HG03342 (cell line): ENCODE data around the gene RUNDC3A.
"Not testable (repeated sequence)": the region's sequence is repeated elsewhere in the genome, so short reads cannot be mapped to it uniquely, and the experiment has no call there.

Experiments
- ATAC-seq: cut with Tn5 transposase; IDR thresholded peaks from one replicate; pipeline ENCODE4 v1.9.1; 2021; ENCODE audit warnings: mild to moderate bottlenecking, moderate library complexity; ENCODE audit not compliant: unreplicated experiment

RUNDC3A gene

DNA sequence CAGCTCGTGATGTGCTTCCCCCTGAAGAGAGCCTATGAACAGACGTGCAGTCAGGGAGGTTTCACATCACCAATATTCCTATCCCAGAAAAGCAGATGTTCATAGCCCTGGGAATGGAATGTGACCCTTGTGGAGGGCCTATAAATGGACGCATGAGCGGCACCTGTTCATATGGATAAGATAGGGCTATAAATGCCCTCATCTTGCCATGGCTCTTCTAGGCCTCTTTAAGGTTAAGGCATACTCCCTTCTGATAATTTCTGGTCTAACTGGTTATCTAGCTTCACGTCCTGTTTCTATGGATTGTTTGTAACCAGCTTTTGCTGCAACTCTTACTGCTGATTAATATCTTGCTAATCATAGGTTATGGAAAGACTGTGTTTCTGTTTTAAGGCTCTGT, 32.2 kb downstream of the RUNDC3A start:
- not testable (repeated sequence) for ATAC-seq

- no peak for ATAC-seq
These were observed 35.3 kb downstream of the RUNDC3A start for GRCh38 chr17:44343510-44344209.

DNA sequence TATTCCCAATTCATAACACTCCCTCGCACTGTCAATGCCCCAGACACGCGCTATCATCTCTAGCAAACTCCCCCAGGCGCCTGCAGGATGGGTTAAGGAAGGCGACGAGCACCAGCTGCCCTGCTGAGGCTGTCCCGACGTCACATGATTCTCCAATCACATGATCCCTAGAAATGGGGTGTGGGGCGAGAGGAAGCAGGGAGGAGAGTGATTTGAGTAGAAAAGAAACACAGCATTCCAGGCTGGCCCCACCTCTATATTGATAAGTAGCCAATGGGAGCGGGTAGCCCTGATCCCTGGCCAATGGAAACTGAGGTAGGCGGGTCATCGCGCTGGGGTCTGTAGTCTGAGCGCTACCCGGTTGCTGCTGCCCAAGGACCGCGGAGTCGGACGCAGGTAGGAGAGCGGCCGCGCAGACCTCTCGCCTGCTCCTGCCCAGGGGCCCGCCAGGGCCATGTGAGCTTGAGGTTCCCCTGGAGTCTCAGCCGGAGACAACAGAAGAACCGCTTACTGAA, 36.6 kb downstream of the RUNDC3A start, which contains the start of gene GRN:
Gene GRN, plus strand, starts transcription at position 364 of the 515 bp plus-strand sequence. CDS start 3,863 bp downstream, outside the sequence.
- ATAC-seq: peak; percentile 57

- ATAC-seq: no peak
These were observed 37.1 kb downstream of the RUNDC3A start for GRCh38 chr17:44345454-44346026.

GRCh38 chr17:44346064-44346844, 37.9 kb downstream of the RUNDC3A start:
- no peak for ATAC-seq

DNA sequence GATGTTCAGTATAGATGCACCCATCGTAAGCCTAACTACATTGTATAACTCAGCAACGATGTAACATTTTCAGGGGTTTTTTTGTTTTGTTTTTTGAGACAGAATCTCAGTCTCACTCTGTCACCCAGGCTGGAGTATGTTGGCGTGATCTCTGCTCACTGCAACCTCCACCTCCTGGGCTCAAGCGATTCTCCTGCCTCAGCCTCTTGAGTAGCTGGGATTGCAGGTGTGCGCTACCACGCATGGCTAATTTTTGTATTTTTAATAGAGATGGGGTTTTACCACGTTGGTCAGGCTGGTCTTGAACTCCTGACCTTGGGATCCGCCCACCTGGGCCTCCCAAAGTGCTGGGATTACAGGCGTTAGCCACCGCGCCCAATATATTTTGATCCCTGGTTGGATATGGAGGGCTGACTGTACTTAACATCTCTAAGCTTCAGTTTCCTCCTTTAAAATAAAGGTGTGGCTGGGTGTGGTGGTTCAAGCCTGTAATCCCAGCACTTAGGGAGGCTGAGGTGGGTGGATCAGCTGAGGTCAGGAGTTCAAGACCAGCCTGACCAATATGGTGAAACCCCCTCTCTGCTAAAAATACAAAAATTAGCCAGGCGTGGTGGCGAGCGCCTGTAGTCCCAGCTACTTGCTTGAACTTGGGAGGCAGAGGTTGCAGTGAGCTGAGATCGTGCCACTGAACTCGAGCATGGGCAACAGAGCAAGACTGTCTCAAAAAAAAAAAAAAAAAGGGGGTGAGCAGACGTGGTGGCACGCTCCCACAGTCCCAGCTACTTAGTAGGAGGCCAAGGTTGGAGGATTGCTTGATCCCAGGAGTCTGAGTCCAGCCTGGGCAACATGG, 39.0 kb downstream of the RUNDC3A start:
- not testable (repeated sequence) for ATAC-seq

GRCh38 chr17:44348234-44348987, 40.0 kb downstream of the RUNDC3A start:
- peak; percentile 39 for ATAC-seq

- ATAC-seq: no peak
These were observed 40.6 kb downstream of the RUNDC3A start for GRCh38 chr17:44348988-44349364.

- ATAC-seq: no peak
These were observed 41.2 kb downstream of the RUNDC3A start for GRCh38 chr17:44349553-44350070.

DNA sequence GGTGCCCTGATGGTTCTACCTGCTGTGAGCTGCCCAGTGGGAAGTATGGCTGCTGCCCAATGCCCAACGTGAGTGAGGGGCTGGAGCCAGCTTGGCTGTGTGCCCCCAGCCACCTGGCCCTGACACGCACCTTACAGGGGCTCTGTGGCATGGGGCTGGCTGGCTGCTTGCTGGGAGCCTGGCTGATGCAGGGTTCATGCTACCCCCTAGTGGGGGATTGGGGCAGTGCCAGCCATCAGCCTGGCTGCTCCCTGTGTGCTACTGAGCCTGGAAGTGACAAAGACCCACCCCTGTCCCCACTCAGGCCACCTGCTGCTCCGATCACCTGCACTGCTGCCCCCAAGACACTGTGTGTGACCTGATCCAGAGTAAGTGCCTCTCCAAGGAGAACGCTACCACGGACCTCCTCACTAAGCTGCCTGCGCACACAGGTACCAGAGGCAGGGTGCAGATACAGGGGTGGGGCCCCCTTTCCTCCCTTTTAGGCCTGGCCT, 42.4 kb downstream of the RUNDC3A start:
- ATAC-seq: no peak

- no peak for ATAC-seq
These were observed 43.1 kb downstream of the RUNDC3A start for GRCh38 chr17:44351464-44351863.

- no peak for ATAC-seq
These were observed 43.8 kb downstream of the RUNDC3A start for GRCh38 chr17:44351961-44352827.

GRCh38 chr17:44352828-44353671, 44.6 kb downstream of the RUNDC3A start:
- no peak for ATAC-seq

DNA sequence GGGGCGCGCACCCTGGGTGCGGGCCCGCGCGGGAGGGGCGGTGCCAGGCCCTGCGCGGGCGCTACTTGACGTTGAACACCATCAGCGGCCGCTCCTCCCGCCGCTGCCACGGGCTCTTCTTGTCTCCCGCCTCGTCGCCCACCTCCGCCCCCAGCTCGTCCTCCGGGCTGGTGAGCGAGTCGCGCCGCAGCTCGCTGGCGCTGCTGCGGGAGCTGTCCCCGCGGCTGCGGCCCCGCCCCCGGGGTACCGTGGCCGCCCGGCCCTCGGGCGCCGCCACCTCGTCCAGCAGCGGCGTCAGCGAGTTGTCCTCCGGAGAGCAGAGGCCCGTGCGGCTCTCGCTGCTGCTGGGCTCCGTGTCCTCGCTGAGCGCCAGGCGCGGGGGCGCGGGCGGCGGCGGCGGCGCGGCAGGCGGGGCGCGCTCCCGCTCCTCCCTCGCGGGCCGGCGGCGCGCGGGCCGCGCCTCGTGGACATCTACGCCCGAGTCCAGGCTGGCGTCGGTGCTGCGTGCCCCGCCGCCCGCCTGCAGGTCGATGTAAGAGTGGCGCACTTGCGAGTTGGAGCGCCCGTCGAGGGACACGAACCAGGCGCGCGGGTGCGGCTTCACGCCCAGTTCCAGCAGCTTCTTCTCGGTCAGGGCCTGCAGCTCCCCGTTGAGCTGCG, 45.4 kb downstream of the RUNDC3A start:
- no peak for ATAC-seq

DNA sequence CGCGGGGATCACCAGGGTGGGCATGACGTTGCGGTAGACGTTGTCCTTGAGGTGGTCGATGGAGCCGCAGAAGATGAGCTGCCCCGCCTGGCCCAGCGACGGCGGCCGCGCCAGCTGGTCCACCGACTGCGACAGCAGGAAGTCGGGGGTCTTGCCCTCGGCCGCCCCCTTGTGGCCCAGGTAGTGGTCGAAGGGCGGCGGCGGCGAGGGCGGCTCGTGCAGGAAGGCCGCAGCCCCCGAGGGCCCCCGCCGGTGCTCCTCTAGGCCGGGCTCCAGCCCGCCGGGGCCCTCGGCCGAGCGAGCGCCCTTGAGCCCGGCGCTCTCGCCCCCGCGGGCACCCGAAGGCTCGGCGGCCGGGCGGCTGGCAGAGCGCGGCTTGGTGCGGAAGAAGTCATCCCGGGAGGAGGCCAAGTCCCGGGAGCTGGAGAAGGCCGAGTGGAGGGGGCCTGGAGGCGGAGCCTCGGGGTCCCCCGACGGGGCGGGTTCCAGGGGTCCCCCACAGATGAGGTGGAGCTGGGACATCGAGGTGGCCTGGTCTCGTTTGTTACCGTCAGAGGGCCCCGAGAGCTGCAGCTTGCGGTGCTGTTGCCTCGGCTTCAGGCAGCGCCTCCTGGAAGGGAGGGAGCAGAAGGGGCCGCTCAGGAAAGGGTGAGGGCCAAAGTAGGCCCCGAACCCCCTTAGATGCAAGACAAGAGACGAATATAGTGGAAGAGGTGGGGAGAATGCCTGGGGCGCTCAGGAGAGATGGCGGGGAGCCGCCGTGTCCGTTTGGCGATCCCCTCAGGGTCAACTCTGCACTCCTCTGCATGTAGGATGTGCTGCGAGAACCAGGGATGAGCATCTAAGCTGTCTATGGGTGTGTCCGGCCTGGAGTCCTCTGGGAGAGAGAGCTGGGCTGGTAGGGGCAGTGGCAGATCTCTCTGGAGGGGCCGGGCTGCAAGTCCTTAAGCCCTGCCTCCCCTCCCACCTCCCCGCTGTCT, 46.5 kb downstream of the RUNDC3A start:
- no peak for ATAC-seq

DNA sequence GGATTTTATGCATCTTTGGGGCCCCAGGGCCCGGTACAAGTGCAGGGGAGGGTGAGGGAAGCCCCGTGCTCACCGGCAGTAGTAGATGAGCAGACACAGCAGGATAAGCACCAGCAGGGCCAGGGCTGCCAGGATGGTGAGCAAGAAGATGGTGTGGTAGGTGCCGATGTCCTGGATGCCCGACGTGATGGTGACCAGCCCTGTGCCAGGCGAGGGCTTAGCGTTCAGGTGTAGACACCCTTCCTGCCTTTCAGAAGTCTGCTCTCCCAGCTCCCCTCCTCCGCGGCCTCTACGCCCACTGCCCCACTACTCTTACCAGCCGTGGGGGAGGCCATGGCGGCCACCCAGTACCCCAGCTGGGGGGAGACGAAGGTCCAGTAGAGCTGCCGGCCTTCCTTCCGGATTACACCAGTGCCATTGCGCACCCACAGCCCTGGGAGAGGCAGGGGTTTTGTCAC, 47.3 kb downstream of the RUNDC3A start:
- no peak for ATAC-seq
